ENCODE results near the gene KRI1. TPM values are rescaled to one million over a fixed set of nuclear protein-coding genes. Genes with fewer than 3 reads are reported as not detected.

KRI1 gene
- polyA plus RNA-seq, 3 donors = 3.9 to 21.0 (median 6.1) TPM

DNA sequence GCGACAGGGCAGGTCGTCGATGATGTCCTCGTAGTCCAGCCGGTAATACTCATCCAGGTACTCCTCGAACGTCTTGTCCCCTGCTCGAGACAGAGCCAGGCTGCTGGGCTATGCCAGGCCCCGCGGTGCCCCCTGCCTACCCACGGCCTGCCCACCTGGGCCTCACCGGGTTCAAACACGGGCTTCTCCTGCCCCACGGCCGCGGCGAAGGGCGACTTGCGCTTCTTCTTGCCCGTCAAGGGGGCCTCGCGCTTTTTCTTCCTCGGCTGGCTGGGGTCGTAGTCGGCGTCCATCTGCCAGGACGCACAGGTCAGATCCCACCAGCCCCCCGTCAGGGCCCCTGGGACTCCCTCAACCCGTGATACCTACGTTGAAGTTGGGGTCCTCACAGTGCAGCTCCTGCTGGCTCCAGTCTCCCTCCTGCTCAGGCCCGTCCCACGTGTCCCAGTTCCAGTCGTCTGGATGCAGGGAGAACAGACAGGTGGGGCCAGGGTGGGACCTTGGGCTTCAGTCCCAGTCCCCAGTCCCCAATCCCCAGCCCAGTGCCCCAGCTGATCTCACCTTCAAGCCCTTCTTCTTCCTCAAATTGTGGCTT lies 8.1 kb downstream of the KRI1 start:
- H3K27ac Mint-ChIP-seq = peak overlapping the region in 2 of 7 donors; percentile 7 to 74
- Histone ChIP-seq H4K20me1 (ENCODE audit: insufficient read depth, low read length) (peaks cover 34% of the 10 kb centered on the region), H3K9me3 (replicated peaks in 1 of 2; ENCODE audit: control insufficient read depth in 1 of 2, insufficient read depth in 1 of 2, low read length in 2 of 2) (no peaks in the 10 kb centered on the region), H3K4me2 (replicated peaks; ENCODE audit: extremely low read depth, low read length, poor library complexity, severe bottlenecking) (no peak overlapping the region), H3K9ac (ENCODE audit: insufficient read depth, low read length, poor library complexity, severe bottlenecking) (no peak overlapping the region), H2AFZ (ENCODE audit: insufficient read depth, low read depth, low read length, poor library complexity, severe bottlenecking) (no peak overlapping the region), H3K79me2 (ENCODE audit: insufficient read depth, low read length) (peaks cover 12% of the 10 kb centered on the region), H3K4me1 (ENCODE audit: control insufficient read depth in 1 of 2, insufficient read depth in 2 of 2, low read length in 2 of 2) (peaks cover 5 to 6% of the 10 kb centered on the region in 2 donors), H3K27ac (ENCODE audit: low read depth in 1 of 2, low read length in 2 of 2) (no peak overlapping the region), H3K36me3 (replicated peaks in 1 of 2; ENCODE audit: control insufficient read depth in 1 of 2, insufficient read depth in 2 of 2, low read length in 2 of 2) (peaks cover 77 to 98% of the 10 kb centered on the region in 2 donors), H3K27me3 (ENCODE audit: control insufficient read depth in 2 of 2, insufficient read depth in 2 of 2, low read length in 2 of 2) (no peaks in the 10 kb centered on the region), H3K4me3 (replicated peaks in 1 of 3; ENCODE audit: low read depth in 2 of 3, low read length in 3 of 3) (no peak overlapping the region)
- DNase-seq = no peak
- TF ChIP-seq CTCF (IDR thresholded peaks at IDR 0.05) = no peak
- intact Hi-C loops (cut with micrococcal nuclease) = no loop called here
- H3K9me3 Mint-ChIP-seq = no peaks in the 10 kb centered on the region
- H3K4me1 Mint-ChIP-seq = peaks cover 15% of the 10 kb centered on the region
- WGBS (ENCODE audit: insufficient coverage) = 94% methylated on average over 33 of the region's 33 CpGs
- H3K27me3 Mint-ChIP-seq (ENCODE audit: low read depth in 3 of 3) = no peaks in the 10 kb centered on the region
- H3K36me3 Mint-ChIP-seq = peaks cover 73 to 89% of the 10 kb centered on the region in 2 donors
- H3K4me3 Mint-ChIP-seq = no peak overlapping the region

DNA sequence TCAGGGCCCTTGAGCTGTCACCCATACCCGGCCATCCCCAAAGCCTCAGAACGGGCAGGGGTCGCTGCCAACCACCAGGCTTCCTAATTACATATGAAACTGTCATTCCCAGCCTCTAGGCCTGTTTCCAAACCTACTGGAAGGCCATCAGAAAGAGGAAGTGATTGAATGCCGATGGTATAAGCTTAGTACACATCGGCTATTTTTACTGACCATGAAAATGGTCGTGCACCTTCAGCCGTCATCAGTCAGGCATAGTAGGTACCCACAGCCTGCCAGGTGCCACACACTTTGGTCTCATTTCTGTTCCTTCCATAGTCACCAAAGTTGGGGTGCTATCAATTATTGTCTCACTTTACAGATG lies 10.2 kb downstream of the KRI1 start:
- peak in 1 of 3 donors; percentile 10 for DNase-seq
- H2AFZ ChIP-seq (ENCODE audit: insufficient read depth, low read depth, low read length, poor library complexity, severe bottlenecking) = no peak overlapping the region
- H3K9ac ChIP-seq (ENCODE audit: insufficient read depth, low read length, poor library complexity, severe bottlenecking) = no peak overlapping the region
- 11% methylated on average over 3 of the region's 7 CpGs for WGBS (ENCODE audit: insufficient coverage)
- peaks cover 0 to 4% of the 10 kb centered on the region in 2 donors for H3K9me3 ChIP-seq (replicated peaks in 1 of 2; ENCODE audit: control insufficient read depth in 1 of 2, insufficient read depth in 1 of 2, low read length in 2 of 2)
- peaks cover 0 to 8% (median 1%) of the 10 kb centered on the region in 7 donors for H3K9me3 Mint-ChIP-seq
- no peaks in the 10 kb centered on the region for H3K27me3 ChIP-seq (ENCODE audit: control insufficient read depth in 2 of 2, insufficient read depth in 2 of 2, low read length in 2 of 2)
- H3K4me1 Mint-ChIP-seq = peaks cover 15% of the 10 kb centered on the region
- peaks cover 6% of the 10 kb centered on the region for H3K79me2 ChIP-seq (ENCODE audit: insufficient read depth, low read length)
- H3K27ac Mint-ChIP-seq = peak overlapping the region in 2 of 7 donors; percentile 41 to 60
- H3K36me3 ChIP-seq (replicated peaks in 1 of 2; ENCODE audit: control insufficient read depth in 1 of 2, insufficient read depth in 2 of 2, low read length in 2 of 2) = peaks cover 74 to 96% of the 10 kb centered on the region in 2 donors
- no peak overlapping the region for H3K4me2 ChIP-seq (replicated peaks; ENCODE audit: extremely low read depth, low read length, poor library complexity, severe bottlenecking)
- no peaks in the 10 kb centered on the region for H3K27me3 Mint-ChIP-seq (ENCODE audit: low read depth in 3 of 3)
- H3K4me1 ChIP-seq (ENCODE audit: control insufficient read depth in 1 of 2, insufficient read depth in 2 of 2, low read length in 2 of 2) = peaks cover 5 to 6% of the 10 kb centered on the region in 2 donors
- intact Hi-C loops (cut with micrococcal nuclease) = no loop called here
- H3K4me3 Mint-ChIP-seq = no peak overlapping the region
- no peak for TF ChIP-seq CTCF (IDR thresholded peaks at IDR 0.05)
- peak overlapping the region in 1 of 2 donors; percentile 23 for H3K27ac ChIP-seq (ENCODE audit: low read depth in 1 of 2, low read length in 2 of 2)
- H3K36me3 Mint-ChIP-seq = peaks cover 69 to 92% of the 10 kb centered on the region in 2 donors
- peaks cover 44% of the 10 kb centered on the region for H4K20me1 ChIP-seq (ENCODE audit: insufficient read depth, low read length)
- H3K4me3 ChIP-seq (replicated peaks in 1 of 3; ENCODE audit: low read depth in 2 of 3, low read length in 3 of 3) = no peak overlapping the region

Data from CD14-positive monocyte (primary cell).